HG03457 (cell line): Measurements from ENCODE around the gene PREX1.

Source experiments
- ATAC-seq: cut with Tn5 transposase; IDR thresholded peaks from one replicate; pipeline ENCODE4 v1.9.1; 2021; ENCODE audit warnings: moderate number of reproducible peaks; ENCODE audit not compliant: unreplicated experiment

PREX1 gene

DNA sequence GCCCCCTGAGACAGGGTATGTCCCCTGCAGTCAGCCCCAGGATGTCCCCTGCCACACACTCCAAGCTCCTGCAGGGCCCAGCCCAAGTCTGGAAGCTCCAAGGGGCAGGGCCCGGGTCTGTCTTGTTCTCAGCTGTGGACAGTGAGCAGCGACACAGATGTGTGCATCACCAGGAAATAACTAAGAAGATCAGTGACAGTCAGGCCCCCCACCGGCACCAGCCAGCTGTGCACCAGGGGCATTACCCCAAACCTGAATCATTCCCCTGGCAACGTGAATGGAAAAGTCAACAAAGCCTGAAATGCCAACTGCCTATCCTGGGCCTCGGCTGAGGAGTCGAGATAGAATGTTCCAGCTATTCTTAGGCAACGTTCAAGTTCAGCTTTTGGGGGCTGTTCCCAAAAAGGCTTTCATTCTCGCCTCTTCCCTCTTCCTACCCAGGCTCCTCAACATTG, 105.0 kb downstream of the PREX1 start:
- ATAC-seq = no peak

DNA sequence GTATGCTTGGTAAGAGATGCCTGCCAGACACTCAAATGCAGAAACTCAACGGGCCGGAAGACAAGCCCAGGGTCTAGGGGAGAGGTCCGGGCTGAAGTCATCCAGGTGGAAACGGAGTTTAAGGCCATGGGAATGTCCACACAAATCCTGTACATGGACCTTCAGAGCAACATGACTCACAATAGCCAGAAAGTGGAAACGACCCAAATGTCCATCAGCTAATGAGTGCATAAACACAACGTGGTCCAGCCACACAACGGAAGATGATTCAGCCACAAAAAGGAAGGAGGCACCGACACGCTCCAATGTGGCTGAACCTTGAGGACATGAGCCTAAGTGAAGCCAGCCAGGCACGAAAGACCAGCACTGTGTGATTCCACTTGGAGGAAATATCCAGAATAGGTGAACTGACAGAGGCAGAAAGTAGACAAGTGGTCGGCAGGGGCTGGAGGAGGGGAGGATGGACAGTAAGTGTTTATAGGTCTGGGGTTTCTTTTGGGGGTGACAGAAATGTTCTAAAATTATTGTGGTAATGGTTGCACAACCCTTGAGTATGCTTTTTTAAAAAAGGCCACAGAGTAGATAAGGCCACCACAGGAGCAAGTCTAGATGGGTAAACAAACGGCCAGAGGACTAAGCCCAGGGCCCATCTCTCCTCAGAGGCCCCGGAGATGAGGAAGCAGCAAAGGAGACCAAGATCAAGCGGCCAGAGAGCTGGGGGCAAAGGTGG, 105.6 kb downstream of the PREX1 start:
- ATAC-seq = no peak

DNA sequence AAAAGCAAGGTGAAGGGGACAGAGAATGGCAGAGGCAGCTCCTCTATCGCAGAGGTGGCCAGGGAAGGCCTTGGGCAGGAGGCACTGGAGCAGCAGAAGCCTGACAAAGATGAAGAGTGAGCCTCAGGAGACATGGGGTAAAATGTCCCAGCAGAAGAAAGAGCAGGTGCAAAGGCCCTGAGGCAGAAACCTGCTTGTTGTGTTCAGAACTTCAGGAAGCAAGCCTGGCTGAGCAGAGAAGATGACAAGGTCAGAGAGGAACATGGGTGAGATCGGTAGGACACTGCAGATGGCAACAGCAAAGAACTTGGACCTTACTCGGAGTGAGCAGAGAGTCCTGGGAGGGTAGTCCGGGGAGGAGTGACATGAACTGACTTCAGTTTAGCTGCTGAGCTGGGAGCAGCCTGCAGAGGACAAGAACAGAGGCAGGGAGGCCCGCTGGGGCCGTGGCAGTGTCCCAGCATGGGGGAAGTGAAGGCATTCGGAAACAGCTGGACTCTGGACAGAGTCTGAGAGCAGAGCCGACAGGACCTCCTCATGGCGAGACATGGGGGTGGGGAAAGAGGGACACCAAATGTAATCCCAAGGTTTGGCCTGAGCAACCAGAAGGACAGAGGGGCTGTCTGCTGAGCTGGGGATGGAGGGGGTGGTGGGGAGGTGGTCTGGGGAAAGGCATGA, 106.3 kb downstream of the PREX1 start:
- no peak for ATAC-seq

DNA sequence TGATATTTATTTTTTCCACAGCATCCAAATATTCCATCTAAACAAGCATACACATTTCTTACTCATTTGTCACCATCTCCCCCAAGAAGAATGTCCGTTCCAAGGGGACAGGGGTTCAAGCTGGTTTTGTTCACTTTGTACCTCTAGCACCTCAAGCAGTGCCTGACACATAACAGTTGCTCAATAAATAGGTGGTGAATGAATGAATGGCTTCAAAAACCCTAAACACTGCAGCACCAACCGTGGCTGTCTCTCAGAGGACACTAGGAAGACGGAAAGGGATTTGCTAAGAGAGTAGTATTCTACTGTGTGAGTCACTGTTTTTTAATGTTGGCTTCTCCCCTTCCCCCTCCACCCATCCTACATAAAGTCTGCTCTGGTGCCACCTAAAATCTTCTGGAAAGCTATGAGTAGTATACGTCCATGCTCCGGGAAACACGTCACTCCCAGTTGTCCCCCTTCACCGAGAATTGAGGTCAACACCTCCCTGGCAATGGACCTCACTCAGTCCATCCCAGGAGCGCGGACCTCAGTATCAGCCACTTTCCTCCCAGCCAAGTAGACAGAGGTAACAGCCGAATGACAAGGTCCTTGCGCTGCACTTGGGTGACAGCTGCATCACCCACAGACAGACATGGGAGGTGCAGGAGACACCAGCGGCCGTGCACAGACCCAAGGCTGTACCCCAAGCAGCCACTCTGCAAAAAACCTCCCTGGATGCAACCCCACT, 107.4 kb downstream of the PREX1 start:
- no peak for ATAC-seq

- no peak for ATAC-seq
Observed at GRCh38 chr20:48719598-48720255, 108.1 kb downstream of the PREX1 start.

GRCh38 chr20:48718786-48719578, 108.8 kb downstream of the PREX1 start:
- no peak for ATAC-seq

DNA sequence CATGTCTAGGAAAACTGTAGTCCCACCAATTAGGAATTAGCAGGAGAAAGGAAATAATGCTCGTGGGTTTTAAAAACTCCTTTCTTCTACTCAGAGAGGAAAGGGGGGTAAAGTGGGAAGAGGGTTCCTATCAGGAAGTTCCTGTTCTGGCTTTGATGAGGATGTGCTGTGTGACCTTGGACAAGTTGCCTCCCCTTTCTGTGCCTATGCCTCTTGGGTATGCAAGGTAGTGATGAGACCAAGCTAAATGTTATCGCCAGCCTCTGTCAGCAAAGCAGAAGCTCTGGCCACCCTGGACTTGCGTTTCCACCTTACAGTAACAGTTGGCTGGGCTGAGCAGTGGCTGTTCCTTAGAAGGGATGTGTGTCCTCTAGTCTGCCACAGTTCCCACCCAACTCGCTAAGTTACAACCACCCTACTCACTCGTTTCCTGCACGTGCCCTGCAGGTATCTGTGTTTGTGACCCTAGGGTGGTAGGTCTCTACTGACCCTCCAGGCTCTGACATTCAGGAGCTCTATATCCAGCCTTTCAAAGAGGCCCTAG, 110.0 kb downstream of the PREX1 start:
- no peak for ATAC-seq

GRCh38 chr20:48717095-48717672, 110.6 kb downstream of the PREX1 start:
- ATAC-seq = no peak

GRCh38 chr20:48716541-48716940, 111.3 kb downstream of the PREX1 start:
- ATAC-seq = no peak

GRCh38 chr20:48716086-48716485, 111.7 kb downstream of the PREX1 start:
- no peak for ATAC-seq

DNA sequence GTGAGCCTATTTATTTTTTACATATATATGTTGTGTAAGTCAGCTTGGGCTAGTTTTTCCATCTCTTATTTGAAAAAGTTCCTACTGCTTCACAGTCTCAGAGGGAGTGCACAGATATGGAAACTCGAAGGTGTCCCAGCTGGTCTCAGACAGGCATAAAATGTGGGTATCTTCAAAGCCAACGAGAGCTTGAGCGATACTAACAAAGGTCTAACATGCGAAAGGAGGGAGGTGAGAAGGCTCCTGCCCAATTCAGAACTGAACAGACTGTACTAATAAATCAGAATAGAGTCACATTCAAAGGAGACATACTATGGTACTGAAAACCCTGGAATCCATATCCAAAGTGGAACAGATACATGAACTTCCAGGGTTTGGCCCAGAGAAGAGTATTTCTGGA, 113.0 kb downstream of the PREX1 start:
- ATAC-seq = no peak

DNA sequence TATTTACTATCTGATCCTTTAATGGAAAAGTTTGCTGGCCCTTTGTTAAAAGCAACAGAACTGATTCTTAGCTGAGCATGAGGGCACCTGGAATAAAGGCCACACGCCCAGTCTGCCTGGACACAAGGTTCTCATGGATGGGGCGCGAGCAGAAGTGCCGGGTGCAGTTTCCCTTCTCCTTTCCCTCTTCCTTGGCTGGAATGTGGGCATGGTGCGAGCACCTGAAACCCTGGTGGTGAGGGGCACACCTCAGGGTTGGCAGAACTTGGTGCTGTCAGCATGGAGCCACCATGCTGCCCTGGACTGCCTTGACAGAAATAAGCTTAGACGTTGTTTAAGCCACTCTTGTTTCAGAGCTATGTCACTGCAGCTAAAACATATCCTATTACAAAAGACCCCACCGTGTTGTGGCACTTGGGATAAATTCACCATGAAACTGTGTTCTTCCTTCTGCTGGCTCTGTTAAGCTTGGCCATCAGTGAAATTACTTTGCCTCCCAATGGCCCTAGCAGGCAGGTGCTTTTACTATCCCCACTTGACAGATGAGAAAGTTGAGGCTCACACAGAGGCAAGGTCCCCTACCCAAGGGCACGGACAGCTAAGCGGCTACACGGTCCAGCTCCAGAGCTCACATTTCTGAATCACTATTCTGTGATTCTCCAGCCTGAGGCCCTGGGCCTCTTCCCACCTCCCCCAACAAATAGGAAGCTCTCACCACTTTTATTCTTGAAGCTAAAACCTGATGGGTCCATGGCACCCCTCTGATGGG, 115.9 kb downstream of the PREX1 start:
- no peak for ATAC-seq

DNA sequence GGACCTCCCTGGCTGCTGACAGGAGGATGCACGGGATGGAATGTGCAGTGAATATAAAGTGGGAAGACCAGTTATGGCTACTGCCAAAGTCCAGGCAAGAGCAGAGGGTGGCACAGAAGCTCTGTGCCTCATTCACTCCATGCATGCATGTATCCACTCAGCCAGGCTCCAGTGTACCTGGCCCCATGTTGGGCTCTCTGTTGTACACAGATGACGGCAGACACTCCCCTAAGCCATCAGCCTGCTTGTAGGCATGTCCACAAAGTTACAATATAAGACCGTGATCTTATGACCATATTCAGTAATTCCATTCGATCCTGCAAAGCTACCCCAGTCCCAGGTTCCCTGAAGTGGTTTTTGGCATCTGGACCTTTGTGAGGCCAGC, 116.8 kb downstream of the PREX1 start:
- ATAC-seq = no peak

GRCh38 chr20:48710341-48711043, 117.3 kb downstream of the PREX1 start:
- no peak for ATAC-seq

DNA sequence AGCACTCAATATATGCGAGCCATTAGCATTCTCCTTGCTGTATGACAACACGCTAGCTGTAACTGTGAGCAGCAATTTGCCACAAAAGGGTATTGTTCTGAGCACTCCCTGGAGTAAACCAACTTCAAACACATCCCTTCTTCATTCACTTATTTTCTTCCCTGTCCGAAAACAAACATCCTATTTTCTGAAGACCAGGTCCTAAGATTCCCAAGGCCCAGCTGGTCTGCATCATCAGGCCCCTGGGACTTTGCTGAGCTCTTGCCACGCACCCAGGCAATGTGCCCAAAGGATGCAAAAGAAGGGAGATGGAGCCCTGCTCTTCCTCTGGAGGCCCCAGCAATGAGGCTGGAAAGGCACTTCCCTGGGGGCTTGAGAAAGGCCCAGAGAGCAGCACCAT, 118.1 kb downstream of the PREX1 start:
- ATAC-seq = no peak

DNA sequence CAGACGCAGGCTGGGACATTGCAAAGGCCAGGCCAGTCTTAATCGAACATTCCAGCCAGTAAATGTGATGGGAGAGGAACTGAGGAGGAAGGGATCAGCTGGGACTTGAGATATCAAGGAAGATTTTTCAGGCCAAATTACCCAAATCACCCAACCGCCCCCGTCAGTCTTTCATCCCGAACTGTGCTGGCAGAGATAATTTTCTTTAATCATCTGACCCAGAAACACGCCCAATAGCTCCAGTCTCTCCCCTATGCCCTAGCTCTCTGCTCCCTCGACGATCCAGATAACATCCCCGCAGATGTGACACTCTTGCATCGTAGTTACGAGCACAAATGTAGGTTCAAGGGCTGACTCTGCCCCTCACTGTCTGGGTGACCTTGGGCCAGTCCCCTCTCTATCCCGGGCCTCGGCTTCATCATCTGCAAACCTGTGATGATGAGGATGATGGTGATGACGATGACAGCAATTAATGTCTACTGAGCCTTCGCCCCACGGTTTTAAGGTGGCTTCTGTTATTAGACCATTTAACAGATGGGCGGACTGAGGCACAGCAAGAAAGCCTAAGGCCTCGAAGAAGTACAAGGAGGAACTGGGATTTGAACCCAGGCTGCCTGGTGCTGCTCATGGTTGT, 118.6 kb downstream of the PREX1 start:
- ATAC-seq = no peak

GRCh38 chr20:48708630-48709029, 119.2 kb downstream of the PREX1 start:
- no peak for ATAC-seq

DNA sequence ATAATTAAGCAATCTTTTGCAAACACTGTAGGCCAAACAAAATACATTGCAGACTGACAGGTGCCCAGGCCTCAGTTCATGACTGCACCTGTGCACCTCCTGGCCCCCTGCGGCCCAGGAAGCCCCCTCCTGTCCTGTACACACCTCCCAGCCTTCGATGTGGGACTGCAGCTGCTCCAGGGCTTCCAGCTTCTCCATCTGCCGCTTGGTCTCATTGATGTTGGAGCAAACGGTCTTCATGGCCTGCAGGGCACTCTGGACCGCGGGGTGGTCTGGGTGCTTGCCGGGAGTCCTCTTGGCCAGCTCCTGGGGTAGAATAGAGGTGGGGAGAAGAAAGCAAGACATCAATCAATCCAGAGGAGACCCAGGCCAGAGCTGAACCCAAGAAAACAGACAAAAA, 119.7 kb downstream of the PREX1 start:
- no peak for ATAC-seq
